Vagina (tissue), 2 donors: ENCODE data around the gene POLR3C. TPM values are rescaled to one million over a fixed set of nuclear protein-coding genes. Genes with fewer than 3 reads are reported as not detected.

Experiments
- DNase-seq, 2 donors: peaks; one replicate each; pipeline ENCODE4 v3.0.0-alpha.2; 2017; ENCODE audit errors: extremely low spot score in 2 of 2
- H3K27ac ChIP-seq: fragments of 200-600 bp; sonication (generic); one replicate; pipeline ENCODE4 v1.5.1; 2019
- H3K27me3 ChIP-seq: fragments of 200-600 bp; sonication (generic); one replicate; pipeline ENCODE4 v1.5.1; 2019
- H3K36me3 ChIP-seq, 2 donors: fragments of 200-600 bp; sonication (generic); one replicate each; pipeline ENCODE4 v1.5.1; 2017 to 2019
- H3K4me1 ChIP-seq: fragments of 200-600 bp; sonication (generic); one replicate; pipeline ENCODE4 v1.5.1; 2019
- H3K4me3 ChIP-seq, 2 donors: fragments of 200-600 bp; sonication (generic); 1 replicate in 1 of 2; 2 replicates in 1 of 2; pipeline ENCODE4 v1.5.1; 2016 to 2019
- H3K9me3 ChIP-seq: fragments of 200-600 bp; sonication (generic); one replicate; pipeline ENCODE4 v1.5.1; 2019
- POLR2A ChIP-seq, 2 donors: fragments of 450-650 bp; IDR thresholded peaks; one replicate each; pipeline ENCODE4 v1.6.1; 2017; ENCODE audit warnings: antibody characterized with exemption in 2 of 2, mild to moderate bottlenecking in 2 of 2, moderate library complexity in 2 of 2
- POLR2AphosphoS5 ChIP-seq, 2 donors: sonication (generic); formaldehyde crosslinking; IDR thresholded peaks; one replicate each; pipeline ENCODE4 v1.9.0; 2017; ENCODE audit warnings: antibody characterized with exemption in 2 of 2, mild to moderate bottlenecking in 2 of 2, low read depth in 1 of 2; ENCODE audit not compliant: insufficient read depth in 1 of 2
- intact Hi-C: fragments of 100-400 bp; cut with DNase I; formaldehyde crosslinking; loops from one replicate; pipeline ENCODE4 v1.15.1; 2023
- total RNA-seq: library from RNA; depleted of rRNA; stranded (reverse); fragments of >200 nt; gene quantifications from one replicate; pipeline ENCODE4 v1.2.3, GENCODE V29; 2016
- TF ChIP-seq, protein P1 (sequence below), 3 experiments: fragments of 450-650 bp in 2 of 3; fragments of 200-600 bp in 1 of 3; sonication (generic) in 1 of 3; IDR thresholded peaks; one replicate each; pipeline ENCODE4 v1.5.1; 2017 to 2019; ENCODE audit warnings: antibody characterized with exemption in 3 of 3, mild to moderate bottlenecking in 2 of 3, moderate library complexity in 2 of 3

POLR3C gene
- total RNA-seq, 1 donor from 2014 or later, result 34.6 TPM

GRCh38 chr1:145795257-145795881 is 28.6 kb upstream of the POLR3C start:
- intact Hi-C loops, result no loop called here
- no peak overlapping the region for H3K27ac ChIP-seq
- no peak overlapping the region for H3K4me3 ChIP-seq
- no peaks in the 10 kb centered on the region for H3K27me3 ChIP-seq
- no peak for DNase-seq
- H3K4me1 ChIP-seq, result peaks cover 2% of the 10 kb centered on the region
- H3K36me3 ChIP-seq, result peaks cover 0 to 10% of the 10 kb centered on the region in 2 donors
- no peaks in the 10 kb centered on the region for H3K9me3 ChIP-seq
- TF ChIP-seq POLR2AphosphoS5 (IDR thresholded peaks at IDR 0.05; ENCODE audit: insufficient read depth in 1 of 2, low read depth in 1 of 2) (no peak), POLR2A (IDR thresholded peaks at IDR 0.05) (no peak)
- TF ChIP-seq, protein P1, sequence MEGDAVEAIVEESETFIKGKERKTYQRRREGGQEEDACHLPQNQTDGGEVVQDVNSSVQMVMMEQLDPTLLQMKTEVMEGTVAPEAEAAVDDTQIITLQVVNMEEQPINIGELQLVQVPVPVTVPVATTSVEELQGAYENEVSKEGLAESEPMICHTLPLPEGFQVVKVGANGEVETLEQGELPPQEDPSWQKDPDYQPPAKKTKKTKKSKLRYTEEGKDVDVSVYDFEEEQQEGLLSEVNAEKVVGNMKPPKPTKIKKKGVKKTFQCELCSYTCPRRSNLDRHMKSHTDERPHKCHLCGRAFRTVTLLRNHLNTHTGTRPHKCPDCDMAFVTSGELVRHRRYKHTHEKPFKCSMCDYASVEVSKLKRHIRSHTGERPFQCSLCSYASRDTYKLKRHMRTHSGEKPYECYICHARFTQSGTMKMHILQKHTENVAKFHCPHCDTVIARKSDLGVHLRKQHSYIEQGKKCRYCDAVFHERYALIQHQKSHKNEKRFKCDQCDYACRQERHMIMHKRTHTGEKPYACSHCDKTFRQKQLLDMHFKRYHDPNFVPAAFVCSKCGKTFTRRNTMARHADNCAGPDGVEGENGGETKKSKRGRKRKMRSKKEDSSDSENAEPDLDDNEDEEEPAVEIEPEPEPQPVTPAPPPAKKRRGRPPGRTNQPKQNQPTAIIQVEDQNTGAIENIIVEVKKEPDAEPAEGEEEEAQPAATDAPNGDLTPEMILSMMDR (IDR thresholded peaks at IDR 0.05), result no peak

GRCh38 chr1:145796753-145797152 is 27.2 kb upstream of the POLR3C start:
- Histone ChIP-seq H3K4me3 (no peak overlapping the region), H3K4me1 (peaks cover 12% of the 10 kb centered on the region), H3K36me3 (peaks cover 0 to 10% of the 10 kb centered on the region in 2 donors), H3K27ac (no peak overlapping the region), H3K9me3 (no peaks in the 10 kb centered on the region), H3K27me3 (no peaks in the 10 kb centered on the region)
- DNase-seq, result no peak
- TF ChIP-seq POLR2A (IDR thresholded peaks at IDR 0.05), result no peak
- TF ChIP-seq POLR2AphosphoS5 (IDR thresholded peaks at IDR 0.05; ENCODE audit: insufficient read depth in 1 of 2, low read depth in 1 of 2), result no peak
- TF ChIP-seq, protein P1 (IDR thresholded peaks at IDR 0.05), result no peak
- intact Hi-C loops, result no loop called here

- no peak overlapping the region for H3K27ac ChIP-seq
- no peaks in the 10 kb centered on the region for H3K9me3 ChIP-seq
- intact Hi-C loops, result no loop called here
- TF ChIP-seq, protein P1 (IDR thresholded peaks at IDR 0.05), result no peak
- TF ChIP-seq POLR2AphosphoS5 (IDR thresholded peaks at IDR 0.05; ENCODE audit: insufficient read depth in 1 of 2, low read depth in 1 of 2), result no peak
- TF ChIP-seq POLR2A (IDR thresholded peaks at IDR 0.05), result no peak
- no peaks in the 10 kb centered on the region for H3K27me3 ChIP-seq
- H3K4me3 ChIP-seq, result no peak overlapping the region
- DNase-seq, result no peak
- peaks cover 43% of the 10 kb centered on the region for H3K4me1 ChIP-seq
- no peaks in the 10 kb centered on the region for H3K36me3 ChIP-seq
These were observed 24.2 kb upstream of the POLR3C start for GRCh38 chr1:145799806-145800205.

DNA sequence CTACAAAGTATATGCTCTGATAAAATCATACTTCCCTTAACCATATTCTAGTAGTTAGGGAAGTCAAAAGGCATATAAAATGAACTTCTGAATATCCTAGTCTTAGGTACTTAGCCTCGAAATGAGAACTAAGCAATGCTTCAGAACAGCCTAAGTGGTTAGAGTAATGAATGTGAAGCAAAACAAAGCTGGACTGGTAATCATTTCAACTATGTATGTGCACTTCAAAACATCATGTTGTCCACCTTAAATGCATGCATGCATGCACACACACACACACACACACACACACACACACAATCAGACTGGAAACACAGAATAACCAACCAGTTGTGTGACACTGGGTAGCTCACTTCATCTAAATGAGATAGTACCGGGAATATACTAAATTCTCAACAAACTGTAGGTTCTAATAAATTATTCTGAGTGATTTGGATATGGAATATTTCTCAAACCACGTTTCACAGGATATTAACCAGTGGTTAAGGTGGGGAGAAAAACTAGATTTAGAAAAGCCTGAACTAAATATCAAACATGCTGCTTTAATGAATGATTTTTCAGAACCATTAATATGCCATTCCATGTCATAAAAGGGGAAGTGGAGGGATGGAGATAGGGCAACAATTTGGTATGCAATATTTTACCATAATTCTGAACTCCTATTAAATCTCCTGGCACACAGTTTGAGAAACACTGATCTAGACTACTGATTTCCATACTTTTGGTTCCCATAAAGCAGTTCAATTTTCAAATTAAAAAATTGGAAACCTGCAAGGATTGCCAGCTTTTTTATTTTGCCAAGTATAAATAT is 19.6 kb upstream of the POLR3C start:
- H3K27ac ChIP-seq, result no peak overlapping the region
- no peaks in the 10 kb centered on the region for H3K27me3 ChIP-seq
- H3K36me3 ChIP-seq, result no peaks in the 10 kb centered on the region
- H3K4me3 ChIP-seq, result no peak overlapping the region
- intact Hi-C loops, result no loop called here
- TF ChIP-seq POLR2AphosphoS5 (IDR thresholded peaks at IDR 0.05; ENCODE audit: insufficient read depth in 1 of 2, low read depth in 1 of 2) (no peak), POLR2A (IDR thresholded peaks at IDR 0.05) (no peak)
- TF ChIP-seq, protein P1 (IDR thresholded peaks at IDR 0.05), result no peak
- H3K4me1 ChIP-seq, result peaks cover 55% of the 10 kb centered on the region
- DNase-seq, result no peak
- H3K9me3 ChIP-seq, result no peaks in the 10 kb centered on the region

DNA sequence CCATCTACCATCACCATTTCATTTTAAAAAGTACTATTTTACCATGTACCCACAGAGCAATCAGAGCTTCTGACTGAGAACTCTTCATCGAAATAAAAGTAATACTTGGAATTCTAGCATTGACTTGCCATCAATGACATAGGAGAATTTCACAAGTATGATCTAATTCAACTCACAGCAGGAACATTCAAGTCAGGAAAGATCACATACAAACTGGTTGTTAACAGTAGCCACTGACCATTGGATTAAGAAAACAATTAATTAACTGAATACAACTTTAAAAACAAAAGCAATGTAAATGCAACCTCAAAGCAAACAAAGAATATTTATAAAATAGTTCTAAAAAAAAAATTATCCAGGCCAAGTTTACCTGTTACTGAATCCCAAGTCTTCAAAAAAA is 18.9 kb upstream of the POLR3C start:
- Histone ChIP-seq H3K36me3 (no peaks in the 10 kb centered on the region), H3K27ac (no peak overlapping the region), H3K9me3 (no peaks in the 10 kb centered on the region), H3K27me3 (no peaks in the 10 kb centered on the region), H3K4me1 (peaks cover 55% of the 10 kb centered on the region), H3K4me3 (no peak overlapping the region)
- no peak for TF ChIP-seq POLR2A (IDR thresholded peaks at IDR 0.05)
- TF ChIP-seq, protein P1 (IDR thresholded peaks at IDR 0.05), result no peak
- TF ChIP-seq POLR2AphosphoS5 (IDR thresholded peaks at IDR 0.05; ENCODE audit: insufficient read depth in 1 of 2, low read depth in 1 of 2), result no peak
- no peak for DNase-seq
- intact Hi-C loops, result no loop called here
